ENCODE measurements around the gene TMEM222.

The TMEM222 gene

DNA sequence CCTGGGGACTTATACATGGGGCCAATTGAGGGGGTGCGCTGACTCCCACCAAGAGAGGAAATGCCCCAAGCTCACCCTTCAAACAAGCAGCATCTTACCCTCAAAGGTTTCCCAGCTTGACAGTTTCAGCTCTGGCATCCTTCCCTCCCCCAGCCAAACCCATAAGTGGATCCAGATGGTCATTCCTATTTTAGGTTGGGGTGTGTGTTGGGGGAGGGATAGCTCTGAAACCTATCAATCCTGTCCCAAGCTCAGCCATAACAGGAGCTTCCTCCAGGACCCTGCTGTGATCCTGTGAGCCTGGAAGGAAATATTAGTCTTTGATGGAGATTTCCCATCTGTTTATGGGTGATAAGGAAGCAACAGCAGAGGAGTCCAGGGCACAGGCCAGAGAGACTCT lies 3.4 kb upstream of the TMEM222 start:
- no peaks in the 10 kb centered on the region for H3K27me3 Mint-ChIP-seq
- peaks cover 15% of the 10 kb centered on the region for H3K36me3 Mint-ChIP-seq (ENCODE audit: low read depth)
- DNase-seq = no peak
- no peaks in the 10 kb centered on the region for H3K9me3 Mint-ChIP-seq
- H3K4me3 Mint-ChIP-seq = no peak overlapping the region
- peaks cover 12% of the 10 kb centered on the region for H3K4me1 Mint-ChIP-seq (ENCODE audit: low read depth)
- H3K27ac Mint-ChIP-seq = no peak overlapping the region

DNA sequence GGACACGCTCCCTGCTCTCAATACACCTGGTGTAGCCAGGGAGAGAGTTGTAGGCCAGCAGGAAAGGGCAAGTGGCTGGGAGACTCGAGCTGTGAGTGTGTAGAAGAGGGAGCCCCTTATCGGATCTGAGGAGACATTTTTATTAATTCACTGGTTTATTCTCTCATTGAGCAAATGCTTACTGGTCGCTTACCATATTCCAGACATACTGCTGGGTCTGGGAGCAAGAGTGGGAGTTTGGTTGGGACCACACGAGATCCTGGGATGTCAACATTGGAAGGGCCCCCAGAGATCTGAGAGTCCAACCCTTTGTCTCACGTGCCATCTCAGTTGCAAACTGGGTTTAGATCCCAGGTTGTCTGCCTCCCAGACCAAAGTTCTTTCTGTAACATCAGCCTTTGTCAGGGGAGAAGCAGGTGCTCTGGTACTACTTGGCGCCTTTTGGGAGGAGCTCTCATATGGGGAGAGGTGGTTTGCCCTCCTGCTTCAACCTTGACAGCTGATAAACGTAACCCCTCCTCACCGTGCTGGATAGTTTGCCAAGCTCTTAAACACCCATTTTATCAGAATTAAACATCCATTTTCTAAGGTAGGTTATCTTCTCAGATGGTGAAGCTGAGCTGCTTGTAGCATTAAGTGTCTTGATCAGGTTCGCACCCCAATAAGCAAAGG lies 742 bp downstream of the TMEM222 start:
- Mint-ChIP-seq H3K4me3 (peak overlapping the region; percentile 97), H3K4me1 (ENCODE audit: low read depth) (peaks cover 49% of the 10 kb centered on the region), H3K9me3 (no peaks in the 10 kb centered on the region), H3K27ac (peak overlapping the region; percentile 97), H3K27me3 (no peaks in the 10 kb centered on the region), H3K36me3 (ENCODE audit: low read depth) (peaks cover 53% of the 10 kb centered on the region)
- DNase-seq = no peak

DNA sequence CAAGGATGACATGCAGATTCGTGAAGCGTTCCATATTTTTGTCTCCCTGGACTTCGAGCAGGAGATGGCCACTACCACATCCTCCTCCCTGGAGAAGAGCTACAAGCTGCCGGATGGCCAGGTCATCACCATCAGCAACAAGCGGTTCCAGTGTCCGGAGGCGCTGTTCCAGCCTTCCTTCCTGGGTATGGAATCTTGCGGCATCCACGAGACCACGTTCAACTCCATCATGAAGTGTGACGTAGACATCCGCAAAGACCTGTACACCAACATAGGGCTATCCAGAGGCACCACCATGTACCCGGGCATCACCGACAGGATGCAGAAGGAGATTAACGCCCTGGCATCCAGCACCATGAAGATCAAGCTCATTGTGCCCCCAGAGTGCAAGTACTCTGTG lies 3.3 kb downstream of the TMEM222 start:
- H3K4me1 Mint-ChIP-seq (ENCODE audit: low read depth) = peaks cover 66% of the 10 kb centered on the region
- no peaks in the 10 kb centered on the region for H3K27me3 Mint-ChIP-seq
- H3K4me3 Mint-ChIP-seq = no peak overlapping the region
- H3K9me3 Mint-ChIP-seq = no peaks in the 10 kb centered on the region
- H3K27ac Mint-ChIP-seq = peak overlapping the region; percentile 97
- H3K36me3 Mint-ChIP-seq (ENCODE audit: low read depth) = peaks cover 73% of the 10 kb centered on the region
- DNase-seq = no peak

DNA sequence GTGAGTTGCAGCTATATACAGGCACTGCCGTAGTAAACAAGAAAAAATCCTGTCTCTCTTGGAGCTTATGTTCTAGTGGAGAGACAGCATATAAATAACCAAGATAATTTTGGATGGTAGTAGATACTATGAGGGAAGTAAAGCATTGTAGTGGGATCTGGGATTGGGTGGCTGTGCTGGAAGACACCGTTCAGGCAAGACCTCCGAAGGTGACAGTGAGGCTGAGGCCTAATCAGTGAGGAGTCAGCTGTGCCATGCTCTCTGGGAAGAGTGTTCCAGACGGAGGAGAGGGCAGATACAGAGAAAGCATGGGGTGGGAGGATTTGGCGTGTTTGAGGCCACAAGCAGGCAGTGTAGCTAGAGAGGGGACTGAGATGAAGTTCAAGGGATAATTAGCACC lies 6.0 kb downstream of the TMEM222 start:
- Mint-ChIP-seq H3K4me1 (ENCODE audit: low read depth) (peaks cover 72% of the 10 kb centered on the region), H3K36me3 (ENCODE audit: low read depth) (peaks cover 91% of the 10 kb centered on the region), H3K27me3 (no peaks in the 10 kb centered on the region), H3K4me3 (no peak overlapping the region), H3K27ac (peak overlapping the region; percentile 40), H3K9me3 (no peaks in the 10 kb centered on the region)
- no peak for DNase-seq

DNA sequence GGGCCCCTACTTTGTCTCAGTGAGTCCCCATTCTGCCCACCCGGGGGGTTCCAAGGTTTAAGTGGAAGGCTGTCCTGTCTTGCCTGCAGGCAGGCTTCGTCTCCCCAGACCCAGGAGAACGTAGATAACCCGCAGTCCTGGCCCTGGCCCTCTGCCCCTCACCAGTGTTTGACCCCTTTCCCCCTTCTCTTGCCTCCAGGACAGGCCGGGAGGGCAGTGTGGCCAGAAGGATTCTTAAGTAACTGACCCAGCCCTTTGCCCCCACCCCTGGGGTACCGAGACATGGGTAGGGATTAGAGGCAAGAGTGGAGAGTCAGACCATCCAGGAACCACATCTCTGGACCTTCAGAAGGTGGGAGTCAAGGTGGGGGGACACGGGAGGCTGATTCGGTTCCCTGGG lies 8.8 kb downstream of the TMEM222 start:
- H3K9me3 Mint-ChIP-seq = no peaks in the 10 kb centered on the region
- peak overlapping the region; percentile 68 for H3K27ac Mint-ChIP-seq
- peaks cover 45% of the 10 kb centered on the region for H3K4me1 Mint-ChIP-seq (ENCODE audit: low read depth)
- DNase-seq = no peak
- no peaks in the 10 kb centered on the region for H3K27me3 Mint-ChIP-seq
- no peak overlapping the region for H3K4me3 Mint-ChIP-seq
- H3K36me3 Mint-ChIP-seq (ENCODE audit: low read depth) = peaks cover 91% of the 10 kb centered on the region

DNA sequence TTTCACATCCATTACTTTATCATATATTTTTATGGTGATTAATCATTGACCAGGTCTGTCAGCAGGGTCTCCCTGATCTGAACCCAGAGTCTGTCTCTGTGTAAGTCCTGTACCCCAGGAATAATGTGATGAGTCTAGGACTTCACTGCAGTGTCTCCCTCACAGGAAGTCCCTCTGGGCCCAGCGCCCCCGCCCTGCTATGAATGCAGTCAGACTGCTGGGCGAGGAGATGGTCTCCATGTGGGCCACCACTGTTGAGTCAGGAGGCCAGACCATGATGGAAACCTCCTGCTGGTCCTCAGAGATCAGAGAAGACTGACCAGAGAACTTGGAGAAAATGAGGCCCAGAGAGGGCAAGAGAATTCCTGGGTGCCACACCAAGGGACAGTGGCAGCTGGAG lies 9.5 kb downstream of the TMEM222 start:
- H3K27ac Mint-ChIP-seq = peak overlapping the region; percentile 68
- no peak overlapping the region for H3K4me3 Mint-ChIP-seq

DNA sequence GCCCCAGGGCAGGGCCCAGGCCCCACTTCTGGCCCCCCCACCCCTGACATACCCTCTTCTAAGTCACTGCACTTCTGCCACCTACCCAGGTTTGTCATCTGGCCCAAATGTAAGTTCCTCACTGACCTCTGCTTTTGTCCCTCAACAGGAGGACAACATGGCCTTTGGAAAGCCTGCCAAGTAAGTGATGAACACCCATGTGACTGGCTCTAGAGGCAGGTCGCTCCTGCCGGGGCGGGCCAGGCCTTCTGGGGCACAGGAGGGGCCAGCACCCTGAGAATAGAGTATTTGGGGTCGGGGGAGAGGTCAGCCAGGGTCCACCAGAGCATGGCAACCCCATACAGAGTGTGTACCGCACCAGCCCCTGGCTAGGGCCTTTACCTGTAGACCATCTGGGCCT lies 10.0 kb downstream of the TMEM222 start:
- Mint-ChIP-seq H3K9me3 (no peaks in the 10 kb centered on the region), H3K4me1 (ENCODE audit: low read depth) (peaks cover 34% of the 10 kb centered on the region), H3K4me3 (no peak overlapping the region), H3K36me3 (ENCODE audit: low read depth) (peaks cover 91% of the 10 kb centered on the region), H3K27ac (peak overlapping the region; percentile 57), H3K27me3 (no peaks in the 10 kb centered on the region)
- DNase-seq = no peak

More for the DNA sequence above, 9.5 kb downstream of the TMEM222 start:
- Mint-ChIP-seq H3K9me3 (no peaks in the 10 kb centered on the region), H3K4me1 (ENCODE audit: low read depth) (peaks cover 38% of the 10 kb centered on the region), H3K36me3 (ENCODE audit: low read depth) (peaks cover 91% of the 10 kb centered on the region), H3K27me3 (no peaks in the 10 kb centered on the region)
- no peak for DNase-seq

DNA sequence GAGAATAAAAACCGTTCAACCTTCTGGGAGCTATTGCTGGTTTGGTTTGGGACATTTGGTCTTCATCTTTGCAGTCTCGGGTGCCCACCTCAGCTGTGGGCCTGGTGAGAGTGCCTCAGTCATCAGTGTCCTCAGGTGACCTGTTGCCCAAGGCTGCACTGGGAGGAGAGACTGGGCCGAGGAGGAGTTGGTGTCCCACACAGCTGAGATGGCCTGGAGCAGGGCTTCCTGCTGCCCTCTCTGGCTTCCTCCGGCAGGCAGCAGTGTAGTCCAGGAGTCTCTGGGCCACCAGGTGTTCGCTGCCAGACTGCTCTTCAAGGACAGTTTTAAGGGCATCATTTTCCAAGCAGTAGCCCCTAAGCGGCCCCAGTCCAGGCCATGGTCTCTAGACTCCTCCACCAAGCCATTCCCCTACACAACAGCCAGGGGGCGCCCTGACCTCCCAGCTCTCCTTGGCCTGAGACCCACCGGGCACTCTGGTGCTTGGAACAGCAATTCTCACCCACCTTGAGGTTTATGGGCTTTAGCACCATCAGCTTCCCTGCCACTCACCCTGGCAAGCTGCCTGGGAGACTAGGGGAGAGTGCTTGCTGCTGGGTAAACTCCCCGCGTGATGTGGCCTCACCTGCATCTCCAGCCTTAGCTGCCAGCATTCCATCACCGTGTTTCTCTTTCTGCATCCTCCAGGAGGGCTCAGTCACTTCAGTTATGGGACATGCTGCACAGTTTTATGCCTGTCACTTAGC lies 10.7 kb downstream of the TMEM222 start:
- Mint-ChIP-seq H3K27me3 (no peaks in the 10 kb centered on the region), H3K27ac (peak overlapping the region; percentile 69), H3K36me3 (ENCODE audit: low read depth) (peaks cover 91% of the 10 kb centered on the region), H3K4me3 (no peak overlapping the region), H3K4me1 (ENCODE audit: low read depth) (peaks cover 30% of the 10 kb centered on the region), H3K9me3 (no peaks in the 10 kb centered on the region)
- DNase-seq = peak; percentile 69

DNA sequence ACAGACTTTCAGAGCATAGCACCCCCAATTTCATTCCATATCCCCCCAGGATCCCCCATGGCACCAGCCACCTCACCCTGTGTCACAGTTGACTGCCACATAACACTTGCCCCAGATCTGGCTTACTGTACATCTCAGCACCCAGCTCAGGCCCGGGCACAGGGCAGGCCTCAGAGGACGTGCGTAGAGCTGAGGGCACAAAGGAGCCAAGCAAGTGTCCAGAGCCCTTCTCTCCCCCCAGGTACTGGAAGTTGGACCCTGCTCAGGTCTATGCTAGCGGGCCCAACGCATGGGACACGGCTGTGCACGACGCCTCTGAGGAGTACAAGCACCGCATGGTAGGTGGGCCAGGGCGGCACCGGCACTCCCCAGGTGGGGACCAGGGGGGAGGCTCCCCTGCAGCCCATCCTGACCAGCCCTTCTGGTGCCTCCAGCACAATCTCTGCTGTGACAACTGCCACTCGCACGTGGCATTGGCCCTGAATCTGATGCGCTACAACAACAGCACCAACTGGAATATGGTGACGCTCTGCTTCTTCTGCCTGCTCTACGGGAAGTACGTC lies 11.8 kb downstream of the TMEM222 start:
- DNase-seq = no peak
- Mint-ChIP-seq H3K9me3 (no peaks in the 10 kb centered on the region), H3K27me3 (no peaks in the 10 kb centered on the region), H3K4me1 (ENCODE audit: low read depth) (peaks cover 19% of the 10 kb centered on the region), H3K4me3 (no peak overlapping the region), H3K36me3 (ENCODE audit: low read depth) (peaks cover 87% of the 10 kb centered on the region), H3K27ac (no peak overlapping the region)

DNA sequence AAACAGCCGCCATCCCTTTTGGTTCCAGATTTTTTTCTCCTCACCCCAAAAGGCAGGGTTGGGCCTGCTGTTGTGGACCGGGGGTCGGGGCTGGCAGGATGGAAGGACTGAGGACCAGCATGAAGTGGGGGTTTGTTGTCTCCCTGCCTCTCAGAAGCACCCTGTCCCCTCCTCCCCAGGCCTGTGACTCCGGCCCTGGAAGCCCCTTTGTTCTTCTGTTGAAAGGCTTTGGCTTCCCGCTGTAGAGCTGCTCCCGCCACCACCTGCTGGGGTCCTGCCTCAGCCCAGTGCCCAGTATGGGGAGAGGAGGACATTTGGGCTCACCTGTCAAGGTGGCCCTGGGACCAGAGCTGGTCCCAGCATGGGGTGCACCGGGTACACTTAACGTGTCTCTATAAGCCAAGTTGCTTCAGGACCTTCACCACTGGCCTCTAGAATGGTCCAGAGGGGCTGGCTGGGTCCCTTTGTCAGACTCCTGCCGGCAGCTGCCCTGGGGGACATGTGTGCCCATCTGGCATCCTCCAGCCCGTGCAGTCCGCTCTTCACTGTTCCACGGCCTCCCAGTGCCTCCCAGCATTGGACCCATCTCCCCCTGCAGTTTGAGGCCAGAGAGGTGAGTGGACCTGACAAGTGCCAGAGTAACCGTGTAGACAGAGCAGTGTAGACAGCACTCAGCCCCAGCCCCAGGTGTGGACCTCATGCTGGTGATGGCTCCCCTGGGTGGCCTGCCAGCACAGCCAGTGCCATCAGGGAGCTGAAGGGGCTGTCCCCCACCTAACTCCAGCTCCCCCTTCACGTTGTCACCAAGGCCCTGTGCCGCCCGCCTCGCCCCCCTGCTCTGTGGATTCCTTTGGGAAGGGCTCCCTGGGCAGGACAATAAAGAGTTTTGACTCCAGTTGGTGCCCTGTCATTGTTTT lies 13.8 kb downstream of the TMEM222 start:
- Mint-ChIP-seq H3K4me3 (no peak overlapping the region), H3K27ac (peak overlapping the region; percentile 50), H3K27me3 (no peaks in the 10 kb centered on the region), H3K4me1 (ENCODE audit: low read depth) (peaks cover 26% of the 10 kb centered on the region), H3K9me3 (no peaks in the 10 kb centered on the region), H3K36me3 (ENCODE audit: low read depth) (peaks cover 74% of the 10 kb centered on the region)
- DNase-seq = no peak

DNA sequence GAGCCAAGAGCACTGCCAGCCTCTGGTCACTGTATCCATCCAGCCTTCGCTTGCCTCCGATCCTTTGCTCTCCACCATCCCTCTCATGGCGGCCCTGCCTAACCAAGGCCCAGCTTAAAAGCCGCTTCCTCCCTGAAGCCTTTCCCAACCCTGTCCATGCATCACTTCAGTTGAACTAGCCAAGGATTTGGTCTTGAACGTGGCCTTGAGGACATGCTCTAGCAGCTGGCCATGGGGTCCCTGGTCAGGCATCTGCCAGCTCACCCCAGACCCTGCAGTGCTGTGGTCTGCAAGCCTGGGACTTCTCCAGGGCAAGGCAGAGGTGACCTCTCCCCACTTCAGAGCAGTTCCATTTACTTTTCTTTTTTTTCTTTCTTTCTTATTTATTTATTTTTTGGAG lies 14.8 kb downstream of the TMEM222 start:
- H3K9me3 Mint-ChIP-seq = no peaks in the 10 kb centered on the region
- H3K4me1 Mint-ChIP-seq (ENCODE audit: low read depth) = peaks cover 32% of the 10 kb centered on the region
- DNase-seq = no peak
- no peak overlapping the region for H3K4me3 Mint-ChIP-seq
- H3K27ac Mint-ChIP-seq = no peak overlapping the region
- no peaks in the 10 kb centered on the region for H3K27me3 Mint-ChIP-seq
- peaks cover 64% of the 10 kb centered on the region for H3K36me3 Mint-ChIP-seq (ENCODE audit: low read depth)

DNA sequence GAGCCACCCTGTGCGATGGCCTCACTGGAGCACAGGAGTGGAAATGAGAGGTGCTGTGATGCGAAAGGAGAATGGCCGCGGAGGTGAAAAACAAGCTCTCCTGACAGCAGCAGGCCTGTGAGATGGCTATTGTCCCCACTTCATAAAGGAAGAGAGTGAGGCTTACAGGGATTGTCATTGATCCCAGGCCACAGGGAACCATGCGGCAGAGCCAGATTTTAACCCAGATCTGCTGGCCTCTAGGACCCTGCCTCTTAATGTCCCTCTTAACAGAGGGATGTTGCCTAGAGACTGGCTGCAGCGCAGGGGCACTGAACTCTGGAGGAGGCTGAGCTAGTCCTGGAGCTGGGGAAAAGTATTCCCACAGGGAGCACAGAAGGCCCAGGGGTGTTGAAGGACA lies 16.8 kb downstream of the TMEM222 start:
- Mint-ChIP-seq H3K4me3 (no peak overlapping the region), H3K9me3 (no peaks in the 10 kb centered on the region), H3K4me1 (ENCODE audit: low read depth) (peaks cover 44% of the 10 kb centered on the region), H3K36me3 (ENCODE audit: low read depth) (peaks cover 45% of the 10 kb centered on the region), H3K27ac (peak overlapping the region; percentile 86), H3K27me3 (no peaks in the 10 kb centered on the region)
- DNase-seq = no peak

DNA sequence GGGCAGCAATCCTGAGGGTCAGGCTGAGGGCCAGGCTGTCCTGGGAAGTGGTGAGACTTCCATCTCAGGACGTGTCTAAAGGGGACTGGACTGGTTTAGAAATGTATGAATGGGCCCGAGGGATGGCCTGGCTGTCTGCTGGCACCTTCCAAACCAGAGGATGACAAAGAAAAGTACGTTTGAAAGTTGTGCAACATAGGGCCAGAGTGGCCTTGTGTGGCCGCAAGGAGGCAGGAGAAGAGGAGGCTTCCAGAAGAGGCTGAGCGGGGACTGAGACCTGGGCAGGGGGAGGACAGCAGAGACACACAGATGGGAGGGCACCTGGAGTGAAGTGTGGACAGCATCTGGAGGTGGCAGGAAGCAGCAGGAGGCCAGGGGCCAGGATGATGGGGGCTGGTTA lies 17.2 kb downstream of the TMEM222 start:
- H3K27me3 Mint-ChIP-seq = no peaks in the 10 kb centered on the region

DNA sequence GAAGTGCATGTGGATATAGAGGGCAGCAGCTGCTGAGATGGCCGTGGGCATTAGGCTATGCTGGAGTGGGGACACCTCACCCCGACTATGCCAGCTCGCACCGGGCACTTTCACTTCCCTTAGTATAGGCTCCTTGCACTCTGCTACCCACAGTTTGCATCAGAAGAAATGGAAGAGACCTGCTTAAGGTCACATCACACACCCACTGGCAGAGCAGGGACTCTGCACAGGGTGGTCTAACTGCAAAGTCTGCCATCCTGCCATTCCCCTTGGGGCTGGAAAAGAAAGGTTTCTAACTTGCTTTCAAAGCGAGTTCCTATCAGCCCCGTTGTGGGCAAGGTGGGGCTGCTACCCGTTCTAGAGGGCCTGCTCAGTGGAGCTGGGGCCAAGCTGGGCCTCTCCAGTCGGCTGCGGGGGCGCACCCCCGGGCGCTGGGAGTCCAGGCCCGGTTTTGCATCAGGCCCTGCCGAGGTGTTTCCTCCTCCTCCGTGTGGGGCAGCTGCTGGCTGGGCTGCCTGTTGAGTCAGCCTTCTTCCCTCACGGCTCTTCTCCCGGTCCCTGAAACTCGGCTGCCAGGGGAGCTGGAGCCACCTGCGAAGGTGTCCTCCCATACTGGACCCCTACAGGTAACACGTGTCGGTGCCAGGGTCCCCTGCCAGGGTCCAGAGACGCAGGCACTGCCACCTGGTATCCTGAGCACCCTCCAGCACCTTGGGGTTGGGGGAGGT lies 19.7 kb downstream of the TMEM222 start, which contains the start of gene SYTL1:
SYTL1 (plus strand) TSS at position 498 of the 728 bp plus-strand sequence. CDS start 3,313 bp downstream, outside the sequence.
- Mint-ChIP-seq H3K36me3 (ENCODE audit: low read depth) (peaks cover 22% of the 10 kb centered on the region), H3K27ac (peak within 1 kb of the TSS; percentile 87), H3K4me3 (peak within 1 kb of the TSS; percentile 79), H3K9me3 (no peaks in the 10 kb centered on the region), H3K4me1 (ENCODE audit: low read depth) (peaks cover 58% of the 10 kb centered on the region), H3K27me3 (no peaks in the 10 kb centered on the region)
- DNase-seq = peak; percentile 79

More for the DNA sequence above, 17.2 kb downstream of the TMEM222 start:
- Mint-ChIP-seq H3K4me3 (no peak overlapping the region), H3K27ac (peak overlapping the region; percentile 86), H3K4me1 (ENCODE audit: low read depth) (peaks cover 49% of the 10 kb centered on the region), H3K36me3 (ENCODE audit: low read depth) (peaks cover 40% of the 10 kb centered on the region), H3K9me3 (no peaks in the 10 kb centered on the region)
- DNase-seq = no peak
